ENCODE results near the gene MED27. TPM values are rescaled to one million over a fixed set of nuclear protein-coding genes. Genes with fewer than 3 reads are reported as not detected.
A peak's percentile ranks its signal among the peaks of the same experiment; 100 is the strongest.

MED27 gene
- total RNA-seq, 1 experiment from 2014 or later, result 38.4 TPM

DNA sequence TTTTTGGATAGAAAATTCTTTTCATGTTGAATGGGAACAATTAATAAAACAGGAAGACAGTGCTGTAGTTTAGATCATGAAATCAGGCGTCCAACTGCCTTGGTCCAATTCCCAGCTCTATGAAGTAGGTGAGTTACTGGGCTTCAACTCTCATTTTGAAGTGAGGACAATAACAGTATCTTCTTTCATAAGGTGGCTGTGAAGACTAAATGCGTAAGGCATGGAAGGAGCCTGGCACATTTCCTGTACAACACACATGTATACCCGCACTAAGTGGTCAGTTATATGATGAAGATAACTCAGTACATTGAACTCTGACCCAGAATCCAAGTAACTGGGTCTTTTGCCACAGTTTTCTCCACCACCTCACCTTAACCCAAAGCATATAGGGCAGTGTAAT lies 120.6 kb downstream of the MED27 start:
- ChIA-PET CTCF (no interaction called here), POLR2A (ENCODE audit: unreplicated experiment) (no interaction called here)
- Histone ChIP-seq H3F3A (ENCODE audit: low read length, unreplicated experiment) (no peaks in the 10 kb centered on the region), H3K9me3 (ENCODE audit: low read length) (no peaks in the 10 kb centered on the region), H4K20me1 (ENCODE audit: low read length) (no peaks in the 10 kb centered on the region), H3K27me3 (ENCODE audit: low read length) (no peaks in the 10 kb centered on the region), H3K4me1 (ENCODE audit: insufficient read depth, low read length) (peaks cover 5% of the 10 kb centered on the region), H3K27ac (ENCODE audit: low read length) (no peak overlapping the region), H3K36me3 (ENCODE audit: low read depth, low read length) (no peaks in the 10 kb centered on the region), H3K79me2 (ENCODE audit: low read length) (no peaks in the 10 kb centered on the region), H2AFZ (ENCODE audit: low read length) (no peak overlapping the region), H3K4me2 (ENCODE audit: low read length) (no peak overlapping the region), H3K9ac (ENCODE audit: low read length) (no peak overlapping the region), H3K4me3 (ENCODE audit: low read length) (no peak overlapping the region), H3K9me2 (replicated peaks; ENCODE audit: low read length) (no peaks in the 10 kb centered on the region)
- no peak for TF ChIP-seq EZH2phosphoT487 (IDR thresholded peaks at IDR 0.05; ENCODE audit: borderline replicate concordance, low read length)
- TF ChIP-seq EZH2 (IDR thresholded peaks at IDR 0.05; ENCODE audit: low read length, unreplicated experiment), result no peak
- TF ChIP-seq, protein P1, sequence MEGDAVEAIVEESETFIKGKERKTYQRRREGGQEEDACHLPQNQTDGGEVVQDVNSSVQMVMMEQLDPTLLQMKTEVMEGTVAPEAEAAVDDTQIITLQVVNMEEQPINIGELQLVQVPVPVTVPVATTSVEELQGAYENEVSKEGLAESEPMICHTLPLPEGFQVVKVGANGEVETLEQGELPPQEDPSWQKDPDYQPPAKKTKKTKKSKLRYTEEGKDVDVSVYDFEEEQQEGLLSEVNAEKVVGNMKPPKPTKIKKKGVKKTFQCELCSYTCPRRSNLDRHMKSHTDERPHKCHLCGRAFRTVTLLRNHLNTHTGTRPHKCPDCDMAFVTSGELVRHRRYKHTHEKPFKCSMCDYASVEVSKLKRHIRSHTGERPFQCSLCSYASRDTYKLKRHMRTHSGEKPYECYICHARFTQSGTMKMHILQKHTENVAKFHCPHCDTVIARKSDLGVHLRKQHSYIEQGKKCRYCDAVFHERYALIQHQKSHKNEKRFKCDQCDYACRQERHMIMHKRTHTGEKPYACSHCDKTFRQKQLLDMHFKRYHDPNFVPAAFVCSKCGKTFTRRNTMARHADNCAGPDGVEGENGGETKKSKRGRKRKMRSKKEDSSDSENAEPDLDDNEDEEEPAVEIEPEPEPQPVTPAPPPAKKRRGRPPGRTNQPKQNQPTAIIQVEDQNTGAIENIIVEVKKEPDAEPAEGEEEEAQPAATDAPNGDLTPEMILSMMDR (conservative IDR thresholded peaks at IDR 0.05; ENCODE audit: low read depth, low read length), result no peak
- intact Hi-C loops (cut with micrococcal nuclease), result no loop called here
- ATAC-seq (no peak), DNase-seq (no peak)
- BruUV-seq (replicated peaks), result no TSS peak

DNA sequence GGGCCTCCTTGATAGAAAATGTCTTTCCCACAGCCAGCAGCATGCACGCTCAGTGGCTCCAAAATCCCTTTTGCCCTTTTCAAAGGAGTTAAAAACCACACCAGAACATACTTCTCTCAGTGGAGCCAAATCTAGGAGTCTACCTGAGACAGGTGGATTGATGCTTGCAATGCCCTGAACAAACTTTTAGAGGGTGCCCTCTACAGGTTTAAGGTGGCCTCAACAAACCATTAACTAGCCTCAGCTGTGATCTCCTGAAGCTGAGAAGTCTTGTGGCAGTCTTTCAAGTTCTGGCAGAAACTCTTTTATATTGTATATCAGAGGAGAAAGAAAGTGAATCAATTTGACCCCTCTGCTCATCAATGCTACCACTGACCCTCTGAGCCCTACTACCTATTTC lies 125.4 kb downstream of the MED27 start:
- Histone ChIP-seq H3K9me3 (ENCODE audit: low read length) (no peaks in the 10 kb centered on the region), H3K27ac (ENCODE audit: low read length) (no peak overlapping the region), H3K27me3 (ENCODE audit: low read length) (no peaks in the 10 kb centered on the region), H3K4me2 (ENCODE audit: low read length) (no peak overlapping the region), H3K4me1 (ENCODE audit: insufficient read depth, low read length) (no peaks in the 10 kb centered on the region), H4K20me1 (ENCODE audit: low read length) (no peaks in the 10 kb centered on the region), H3K36me3 (ENCODE audit: low read depth, low read length) (no peaks in the 10 kb centered on the region), H3K4me3 (ENCODE audit: low read length) (no peak overlapping the region), H2AFZ (ENCODE audit: low read length) (no peak overlapping the region), H3F3A (ENCODE audit: low read length, unreplicated experiment) (no peaks in the 10 kb centered on the region), H3K9me2 (replicated peaks; ENCODE audit: low read length) (no peaks in the 10 kb centered on the region), H3K9ac (ENCODE audit: low read length) (no peak overlapping the region), H3K79me2 (ENCODE audit: low read length) (no peaks in the 10 kb centered on the region)
- intact Hi-C loops (cut with micrococcal nuclease), result no loop called here
- ChIA-PET POLR2A (ENCODE audit: unreplicated experiment) (no interaction called here), CTCF (no interaction called here)
- TF ChIP-seq EZH2phosphoT487 (IDR thresholded peaks at IDR 0.05; ENCODE audit: borderline replicate concordance, low read length), result no peak
- TF ChIP-seq, protein P1 (conservative IDR thresholded peaks at IDR 0.05; ENCODE audit: low read depth, low read length), result peak; percentile 59
- no peak for TF ChIP-seq EZH2 (IDR thresholded peaks at IDR 0.05; ENCODE audit: low read length, unreplicated experiment)
- ATAC-seq (0 out of 2 replicates have a peak, but pooled peaks have one; percentile 35), DNase-seq (peak; percentile 28)
- BruUV-seq (replicated peaks), result no TSS peak

DNA sequence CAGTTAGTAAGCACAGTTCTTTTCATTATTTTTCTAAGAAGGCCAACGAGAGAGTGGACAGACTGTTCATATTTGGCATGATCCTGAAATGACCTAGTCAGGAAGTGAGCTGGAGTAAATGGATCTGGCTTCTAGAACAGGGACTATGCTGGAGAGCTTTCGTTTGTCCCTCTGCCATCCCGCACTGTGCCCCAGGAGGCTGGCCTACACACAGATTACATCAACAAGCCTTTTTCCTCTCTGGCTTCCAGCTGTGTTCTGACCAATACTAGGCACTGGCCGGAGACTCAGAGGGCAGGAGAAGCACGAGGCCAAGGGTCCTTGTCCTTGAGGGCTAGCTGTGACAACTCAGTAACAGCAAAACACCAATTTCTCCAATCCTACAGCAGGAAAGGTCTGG lies 127.8 kb downstream of the MED27 start:
- no peak overlapping the region for H3K4me3 ChIP-seq (ENCODE audit: low read length)
- no peaks in the 10 kb centered on the region for H3K27me3 ChIP-seq (ENCODE audit: low read length)
- intact Hi-C loops (cut with micrococcal nuclease), result no loop called here
- BruUV-seq (replicated peaks), result no TSS peak
- H3K4me1 ChIP-seq (ENCODE audit: insufficient read depth, low read length), result no peaks in the 10 kb centered on the region
- H3K9ac ChIP-seq (ENCODE audit: low read length), result no peak overlapping the region
- H3K27ac ChIP-seq (ENCODE audit: low read length), result no peak overlapping the region
- no peaks in the 10 kb centered on the region for H4K20me1 ChIP-seq (ENCODE audit: low read length)
- H2AFZ ChIP-seq (ENCODE audit: low read length), result no peak overlapping the region
- H3K36me3 ChIP-seq (ENCODE audit: low read depth, low read length), result no peaks in the 10 kb centered on the region
- no peaks in the 10 kb centered on the region for H3K9me2 ChIP-seq (replicated peaks; ENCODE audit: low read length)
- TF ChIP-seq, protein P1 (conservative IDR thresholded peaks at IDR 0.05; ENCODE audit: low read depth, low read length), result no peak
- TF ChIP-seq EZH2 (IDR thresholded peaks at IDR 0.05; ENCODE audit: low read length, unreplicated experiment) (no peak), EZH2phosphoT487 (IDR thresholded peaks at IDR 0.05; ENCODE audit: borderline replicate concordance, low read length) (no peak)
- no peak for DNase-seq
- ATAC-seq, result no peak
- no peak overlapping the region for H3K4me2 ChIP-seq (ENCODE audit: low read length)
- no peaks in the 10 kb centered on the region for H3F3A ChIP-seq (ENCODE audit: low read length, unreplicated experiment)
- H3K9me3 ChIP-seq (ENCODE audit: low read length), result no peaks in the 10 kb centered on the region
- POLR2A ChIA-PET (ENCODE audit: unreplicated experiment), result no interaction called here
- CTCF ChIA-PET, result no interaction called here
- no peaks in the 10 kb centered on the region for H3K79me2 ChIP-seq (ENCODE audit: low read length)
